Measurements from ENCODE around the gene CUEDC2. TPM values are rescaled to one million over a fixed set of nuclear protein-coding genes. Genes with fewer than 3 reads are reported as not detected.

Gene CUEDC2
- polyA plus RNA-seq, 1 donor from 2014 or later: 169 TPM

- Histone ChIP-seq H3K36me3 (ENCODE audit: insufficient read depth, low read length) (no peaks in the 10 kb centered on the region), H3K79me2 (replicated peaks; ENCODE audit: insufficient read depth, low read length) (no peaks in the 10 kb centered on the region), H3K27ac (ENCODE audit: low read length) (no peak overlapping the region), H4K20me1 (ENCODE audit: insufficient read depth) (no peaks in the 10 kb centered on the region), H3K4me2 (ENCODE audit: low read length) (peak overlapping the region; percentile 39), H3K9me2 (ENCODE audit: insufficient read depth, low read length) (no peaks in the 10 kb centered on the region), H3K9me3 (ENCODE audit: low read length) (no peaks in the 10 kb centered on the region), H3K27me3 (ENCODE audit: insufficient read depth, low read depth, low read length) (peaks cover 16% of the 10 kb centered on the region), H3K4me3 (ENCODE audit: low read length) (peak overlapping the region; percentile 82), H3K9ac (ENCODE audit: low read length) (peak overlapping the region; percentile 66), H3F3A (ENCODE audit: insufficient read depth, low read length, poor library complexity, severe bottlenecking) (no peaks in the 10 kb centered on the region), H2AFZ (ENCODE audit: low read depth, low read length) (no peak overlapping the region)
- TF ChIP-seq TAF1 (IDR thresholded peaks at IDR 0.05; ENCODE audit: low read depth): peak; percentile 56
- peak; percentile 99 for TF ChIP-seq CTCF (IDR thresholded peaks at IDR 0.05; ENCODE audit: poor library complexity, severe bottlenecking)
- peak; percentile 85 for TF ChIP-seq POLR2AphosphoS5 (IDR thresholded peaks at IDR 0.05)
- TF ChIP-seq SMC3 (conservative IDR thresholded peaks at IDR 0.05; ENCODE audit: poor library complexity): peak; percentile 87
- peak; percentile 70 for TF ChIP-seq RAD21 (conservative IDR thresholded peaks at IDR 0.05)
- TF ChIP-seq EZH2 (IDR thresholded peaks at IDR 0.05; ENCODE audit: borderline replicate concordance, insufficient read depth, low read length, poor library complexity, severe bottlenecking): no peak
- TF ChIP-seq REST (IDR thresholded peaks at IDR 0.05; ENCODE audit: borderline replicate concordance): no peak
- peak; percentile 37 for TF ChIP-seq EP300 (conservative IDR thresholded peaks at IDR 0.05; ENCODE audit: poor library complexity, severe bottlenecking)
- peak; percentile 67 for TF ChIP-seq MXI1 (conservative IDR thresholded peaks at IDR 0.05; ENCODE audit: poor library complexity, severe bottlenecking)
Observed at GRCh38 chr10:102399217-102400021, 33.0 kb downstream of the CUEDC2 start.

GRCh38 chr10:102398172-102399020 lies 34.0 kb downstream of the CUEDC2 start:
- H3K9me2 ChIP-seq (ENCODE audit: insufficient read depth, low read length): no peaks in the 10 kb centered on the region
- H3K9me3 ChIP-seq (ENCODE audit: low read length): no peaks in the 10 kb centered on the region
- no peaks in the 10 kb centered on the region for H3K36me3 ChIP-seq (ENCODE audit: insufficient read depth, low read length)
- H3K79me2 ChIP-seq (replicated peaks; ENCODE audit: insufficient read depth, low read length): no peaks in the 10 kb centered on the region
- H3K9ac ChIP-seq (ENCODE audit: low read length): no peak overlapping the region
- TF ChIP-seq REST (IDR thresholded peaks at IDR 0.05; ENCODE audit: borderline replicate concordance) (no peak), CTCF (IDR thresholded peaks at IDR 0.05; ENCODE audit: poor library complexity, severe bottlenecking) (no peak), EZH2 (IDR thresholded peaks at IDR 0.05; ENCODE audit: borderline replicate concordance, insufficient read depth, low read length, poor library complexity, severe bottlenecking) (no peak), EP300 (conservative IDR thresholded peaks at IDR 0.05; ENCODE audit: poor library complexity, severe bottlenecking) (no peak), MXI1 (conservative IDR thresholded peaks at IDR 0.05; ENCODE audit: poor library complexity, severe bottlenecking) (no peak), TAF1 (IDR thresholded peaks at IDR 0.05; ENCODE audit: low read depth) (no peak), POLR2AphosphoS5 (IDR thresholded peaks at IDR 0.05) (no peak), RAD21 (conservative IDR thresholded peaks at IDR 0.05) (no peak), SMC3 (conservative IDR thresholded peaks at IDR 0.05; ENCODE audit: poor library complexity) (no peak)
- H2AFZ ChIP-seq (ENCODE audit: low read depth, low read length): no peak overlapping the region
- no peaks in the 10 kb centered on the region for H4K20me1 ChIP-seq (ENCODE audit: insufficient read depth)
- no peaks in the 10 kb centered on the region for H3F3A ChIP-seq (ENCODE audit: insufficient read depth, low read length, poor library complexity, severe bottlenecking)
- peaks cover 21% of the 10 kb centered on the region for H3K27me3 ChIP-seq (ENCODE audit: insufficient read depth, low read depth, low read length)
- H3K4me2 ChIP-seq (ENCODE audit: low read length): no peak overlapping the region
- H3K4me3 ChIP-seq (ENCODE audit: low read length): peak overlapping the region; percentile 82
- no peak overlapping the region for H3K27ac ChIP-seq (ENCODE audit: low read length)

Measured in neural cell (in vitro differentiated cells).